MCF 10A (cell line): Measurements from ENCODE around the gene HS2ST1. TPM values are rescaled to one million over a fixed set of nuclear protein-coding genes. Genes with fewer than 3 reads are reported as not detected.
"Not testable (repeated sequence)": the region's sequence is repeated elsewhere in the genome, so short reads cannot be mapped to it uniquely, and the experiment has no call there.

Experiments
- BruUV-seq: library from RNA; stranded (reverse); fragments of 400-500 nt; replicated peaks from 2 replicates; lab custom pipeline; 2021; lab: Mats Ljungman, UMichigan
- CTCF ChIA-PET: fragments of 300-600 bp; sonication (Branson Sonifier 250); formaldehyde crosslinking; extraction: SDS; loops from one replicate; lab custom pipeline; 2021; ENCODE audit warnings: antibody characterized with exemption, inconsistent platforms; lab: Yijun Ruan, JAX
- POLR2A ChIA-PET: fragments of 300-600, 350-650 bp; sonication (Branson Sonifier 250); formaldehyde crosslinking; extraction: SDS; loops from one replicate; lab custom pipeline; 2020; ENCODE audit warnings: antibody characterized with exemption, inconsistent platforms; lab: Yijun Ruan, JAX
- DNase-seq: peaks from one replicate; pipeline ENCODE4 v3.0.0-alpha.2; 2018; ENCODE audit not compliant: unreplicated experiment
- H3K27ac Mint-ChIP-seq: one replicate; pipeline ENCODE4 v1.8.0; 2022; ENCODE audit warnings: mild to moderate bottlenecking, low read depth, mixed read lengths; ENCODE audit not compliant: unreplicated experiment
- H3K27me3 Mint-ChIP-seq: one replicate; pipeline ENCODE4 v1.8.0; 2022; ENCODE audit warnings: mixed read lengths; ENCODE audit not compliant: insufficient read depth, unreplicated experiment
- H3K36me3 Mint-ChIP-seq: one replicate; pipeline ENCODE4 v1.8.0; 2022; ENCODE audit warnings: mild to moderate bottlenecking, moderate library complexity, mixed read lengths; ENCODE audit not compliant: insufficient read depth, unreplicated experiment
- H3K4me1 Mint-ChIP-seq: one replicate; pipeline ENCODE4 v1.8.0; 2022; ENCODE audit warnings: mixed read lengths; ENCODE audit not compliant: insufficient read depth, unreplicated experiment
- H3K4me3 Mint-ChIP-seq: one replicate; pipeline ENCODE4 v1.8.0; 2022; ENCODE audit warnings: mild to moderate bottlenecking, moderate library complexity, mixed read lengths; ENCODE audit not compliant: unreplicated experiment
- H3K9me3 Mint-ChIP-seq: one replicate; pipeline ENCODE4 v1.8.0; 2022; ENCODE audit warnings: mixed read lengths; ENCODE audit not compliant: unreplicated experiment
- intact Hi-C: fragments of 100-400 bp; cut with micrococcal nuclease; formaldehyde crosslinking; loops from 2 replicates; pipeline ENCODE4 v1.14.1; 2022
- total RNA-seq: library from RNA; stranded (reverse); gene quantifications from 2 replicates; pipeline ENCODE4 v1.2.3, GENCODE V29; 2022
- TF ChIP-seq, protein P1 (sequence below): fragments of 200-600 bp; IDR thresholded peaks from one replicate; pipeline ENCODE4 v1.8.0; 2022; ENCODE audit warnings: antibody characterized with exemption, mild to moderate bottlenecking; ENCODE audit not compliant: unreplicated experiment

Gene HS2ST1
- total RNA-seq, 1 experiment from 2014 or later = 20.4 TPM

- Mint-ChIP-seq H3K4me1 (peaks cover 13% of the 10 kb centered on the region), H3K9me3 (no peaks in the 10 kb centered on the region), H3K27me3 (no peaks in the 10 kb centered on the region), H3K4me3 (no peak overlapping the region), H3K27ac (no peak overlapping the region), H3K36me3 (no peaks in the 10 kb centered on the region)
- ChIA-PET CTCF (interaction anchor here (0.5 to 2.4 kb wide), 5 partner anchors 49 to 140 kb away, joined by 3 to 9 read pairs (median 4); no protein-coding TSS in a partner anchor), POLR2A (interaction anchor here (1.0 to 1.2 kb wide), 3 partner anchors 13 to 62 kb away, joined by 3 to 4 read pairs (median 3); partner anchors contain the start of genes HS2ST1 and SELENOF)
- intact Hi-C loops = no loop called here
- no TSS peak for BruUV-seq
- TF ChIP-seq, protein P1, sequence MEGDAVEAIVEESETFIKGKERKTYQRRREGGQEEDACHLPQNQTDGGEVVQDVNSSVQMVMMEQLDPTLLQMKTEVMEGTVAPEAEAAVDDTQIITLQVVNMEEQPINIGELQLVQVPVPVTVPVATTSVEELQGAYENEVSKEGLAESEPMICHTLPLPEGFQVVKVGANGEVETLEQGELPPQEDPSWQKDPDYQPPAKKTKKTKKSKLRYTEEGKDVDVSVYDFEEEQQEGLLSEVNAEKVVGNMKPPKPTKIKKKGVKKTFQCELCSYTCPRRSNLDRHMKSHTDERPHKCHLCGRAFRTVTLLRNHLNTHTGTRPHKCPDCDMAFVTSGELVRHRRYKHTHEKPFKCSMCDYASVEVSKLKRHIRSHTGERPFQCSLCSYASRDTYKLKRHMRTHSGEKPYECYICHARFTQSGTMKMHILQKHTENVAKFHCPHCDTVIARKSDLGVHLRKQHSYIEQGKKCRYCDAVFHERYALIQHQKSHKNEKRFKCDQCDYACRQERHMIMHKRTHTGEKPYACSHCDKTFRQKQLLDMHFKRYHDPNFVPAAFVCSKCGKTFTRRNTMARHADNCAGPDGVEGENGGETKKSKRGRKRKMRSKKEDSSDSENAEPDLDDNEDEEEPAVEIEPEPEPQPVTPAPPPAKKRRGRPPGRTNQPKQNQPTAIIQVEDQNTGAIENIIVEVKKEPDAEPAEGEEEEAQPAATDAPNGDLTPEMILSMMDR = no peak
- no peak for DNase-seq
Measured at GRCh38 chr1:86975993-86976550, 61.6 kb downstream of the HS2ST1 start.

- no peaks in the 10 kb centered on the region for H3K36me3 Mint-ChIP-seq
- intact Hi-C loops = no loop called here
- no peak overlapping the region for H3K4me3 Mint-ChIP-seq
- peaks cover 7% of the 10 kb centered on the region for H3K4me1 Mint-ChIP-seq
- no peaks in the 10 kb centered on the region for H3K27me3 Mint-ChIP-seq
- no TSS peak for BruUV-seq
- no peaks in the 10 kb centered on the region for H3K9me3 Mint-ChIP-seq
- DNase-seq = no peak
- POLR2A ChIA-PET = interaction anchor here (1.0 to 1.2 kb wide), 3 partner anchors 12 to 63 kb away, joined by 3 to 4 read pairs (median 3); partner anchors contain the start of genes HS2ST1 and SELENOF
- CTCF ChIA-PET = interaction anchor here (0.6 to 2.4 kb wide), 7 partner anchors 12 to 143 kb away, joined by 3 to 9 read pairs (median 4); no protein-coding TSS in a partner anchor
- H3K27ac Mint-ChIP-seq = no peak overlapping the region
- TF ChIP-seq, protein P1 = no peak
Measured at GRCh38 chr1:86976664-86977063, 62.2 kb downstream of the HS2ST1 start.

DNA sequence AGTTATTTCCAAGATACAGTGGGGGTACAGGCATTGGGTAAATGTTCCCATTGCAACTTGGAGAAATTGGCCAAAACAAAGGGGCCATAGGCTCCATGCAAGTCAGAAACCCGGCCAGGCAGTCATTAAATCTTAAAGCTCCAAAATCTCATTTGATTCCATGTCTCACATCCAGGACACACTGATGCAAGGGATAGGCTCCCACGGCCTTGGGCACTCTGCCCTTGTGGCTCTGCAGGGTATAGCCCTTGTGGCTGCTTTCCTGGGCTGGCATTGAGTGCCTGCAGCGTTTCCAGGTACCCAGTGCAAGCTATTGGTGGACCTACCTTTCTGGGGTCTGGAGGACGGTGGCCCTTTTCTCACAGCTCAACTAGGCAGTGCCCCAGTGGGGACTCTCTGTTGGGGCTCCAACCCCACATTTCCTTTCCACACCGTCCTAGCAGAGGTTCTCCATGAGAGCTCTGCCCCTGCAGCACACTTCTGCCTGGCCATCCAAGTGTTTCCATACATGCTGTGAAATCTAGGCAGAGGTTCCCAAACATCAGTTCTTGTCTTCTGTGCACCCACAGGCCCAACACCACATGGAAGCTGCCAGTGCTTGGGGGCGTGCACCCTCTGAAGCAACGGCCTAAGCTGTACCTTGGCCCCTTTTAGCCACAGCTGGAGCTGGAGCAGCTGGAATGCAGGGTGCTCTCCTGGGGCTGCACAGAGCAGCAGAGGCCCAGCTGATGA, 67.2 kb downstream of the HS2ST1 start:
- Mint-ChIP-seq H3K27ac (no peak overlapping the region), H3K4me3 (no peak overlapping the region), H3K4me1 (no peaks in the 10 kb centered on the region), H3K9me3 (peaks cover 6% of the 10 kb centered on the region), H3K36me3 (no peaks in the 10 kb centered on the region), H3K27me3 (no peaks in the 10 kb centered on the region)
- CTCF ChIA-PET = interaction anchor here (1.6 kb wide), 1 partner anchor 17 kb away, joined by 4 read pairs; no protein-coding TSS in a partner anchor
- intact Hi-C loops = no loop called here
- TF ChIP-seq, protein P1 = no peak
- POLR2A ChIA-PET = no interaction called here
- no peak for DNase-seq
- BruUV-seq = no TSS peak

DNA sequence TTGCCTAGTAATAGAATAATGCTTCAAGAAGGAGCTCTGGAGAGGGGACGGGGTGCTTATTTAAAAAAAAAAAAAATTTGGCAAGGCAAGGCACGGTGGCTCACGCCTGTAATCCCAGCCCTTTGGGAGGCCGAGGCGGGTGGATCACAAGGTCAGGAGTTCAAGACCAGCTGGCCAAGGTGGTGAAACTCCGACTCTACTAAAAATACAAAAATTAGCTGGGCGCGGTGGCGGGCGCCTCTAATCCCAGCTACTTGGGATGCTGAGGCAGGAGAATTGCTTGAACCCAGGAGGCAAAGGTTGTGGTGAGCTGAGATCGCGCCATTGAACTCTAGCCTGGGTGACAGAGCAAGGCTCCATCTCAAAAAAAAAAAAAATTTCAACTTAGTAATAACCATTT, 69.2 kb downstream of the HS2ST1 start:
- H3K4me3 Mint-ChIP-seq, DNase-seq, H3K27me3 Mint-ChIP-seq, intact Hi-C loops, H3K4me1 Mint-ChIP-seq, H3K9me3 Mint-ChIP-seq, BruUV-seq, H3K27ac Mint-ChIP-seq, H3K36me3 Mint-ChIP-seq: not testable (repeated sequence)
- ChIA-PET POLR2A (interaction anchor here (0.6 to 0.9 kb wide), 3 partner anchors 9 to 261 kb away, joined by 3 read pairs; no protein-coding TSS in a partner anchor), CTCF (interaction anchor here (0.6 kb wide), 1 partner anchor 1412 kb away, joined by 3 read pairs; no protein-coding TSS in a partner anchor)
